ENCODE measurements around the gene C16orf92.

The C16orf92 gene

GRCh38 chr16:30063278-30063892, 40.4 kb downstream of the C16orf92 start:
- DNase-seq: no peak

GRCh38 chr16:30063893-30064728, 41.1 kb downstream of the C16orf92 start:
- DNase-seq: peak; percentile 57

- no peak for DNase-seq
Measured at GRCh38 chr16:30064729-30065101, 41.7 kb downstream of the C16orf92 start.

GRCh38 chr16:30065102-30065942, 42.3 kb downstream of the C16orf92 start, which contains the start of gene ALDOA:
TSS of gene ALDOA (plus strand) at chr16:30065760. CDS start at chr16:30066898, 1,138 bp downstream.
- DNase-seq: peak; percentile 96

GRCh38 chr16:30065943-30066760, 43.2 kb downstream of the C16orf92 start:
- no peak for DNase-seq

- DNase-seq: no peak
Measured at GRCh38 chr16:30066761-30067583, 44.0 kb downstream of the C16orf92 start.

GRCh38 chr16:30067584-30067916, 44.6 kb downstream of the C16orf92 start:
- no peak for DNase-seq

- DNase-seq: no peak
Measured at GRCh38 chr16:30068333-30068732, 45.3 kb downstream of the C16orf92 start.

- DNase-seq: no peak
Measured at GRCh38 chr16:30068750-30069610, 46.0 kb downstream of the C16orf92 start.

- no peak for DNase-seq
Measured at GRCh38 chr16:30069611-30070462, 46.8 kb downstream of the C16orf92 start.

GRCh38 chr16:30070490-30070889, 47.5 kb downstream of the C16orf92 start:
- no peak for DNase-seq

Data from NCI-H774 (cell line).